ENCODE measurements around the gene COG1. TPM values are rescaled to one million over a fixed set of nuclear protein-coding genes. Genes with fewer than 3 reads are reported as not detected.

COG1 gene
- total RNA-seq, 1 donor from 2014 or later = 11.7 TPM

GRCh38 chr17:73257516-73257915 lies 64.7 kb downstream of the COG1 start:
- H3K27me3 Mint-ChIP-seq (ENCODE audit: insufficient read depth, low read depth) = peaks cover 6% of the 10 kb centered on the region
- H3K36me3 ChIP-seq = no peaks in the 10 kb centered on the region
- no peak overlapping the region for H2AFZ ChIP-seq (replicated peaks)
- H3K4me3 ChIP-seq = no peak overlapping the region
- H3K27ac Mint-ChIP-seq = no peak overlapping the region
- H3K9ac ChIP-seq = no peak overlapping the region
- H4K20me1 ChIP-seq (ENCODE audit: low read depth) = peaks cover 2% of the 10 kb centered on the region
- H3K4me2 ChIP-seq = no peak overlapping the region
- H3K79me2 ChIP-seq (ENCODE audit: low read depth) = no peaks in the 10 kb centered on the region
- no peaks in the 10 kb centered on the region for H3K9me3 ChIP-seq (ENCODE audit: low read depth)
- DNase-seq (ENCODE audit: low spot score) = no peak
- TF ChIP-seq EZH2phosphoT487 (IDR thresholded peaks at IDR 0.05) = no peak
- no peak for TF ChIP-seq EZH2 (IDR thresholded peaks at IDR 0.05)
- TF ChIP-seq CTCF (IDR thresholded peaks at IDR 0.05) = no peak
- no peaks in the 10 kb centered on the region for H3K36me3 Mint-ChIP-seq
- peaks cover 9% of the 10 kb centered on the region for H3K27me3 ChIP-seq
- no peak overlapping the region for H3K27ac ChIP-seq
- no peaks in the 10 kb centered on the region for H3K9me3 Mint-ChIP-seq
- H3K4me1 Mint-ChIP-seq = peaks cover 23% of the 10 kb centered on the region
- peaks cover 19% of the 10 kb centered on the region for H3K4me1 ChIP-seq
- H3F3A ChIP-seq (ENCODE audit: low read depth) = peaks cover 16% of the 10 kb centered on the region
- H3K4me3 Mint-ChIP-seq = no peak overlapping the region

Other genes starting within 250 kb of the COG1 start
- gene SLC39A11, start 100.4 kb upstream of the COG1 start, total RNA-seq (ENCODE audit: low replicate concordance) = 5.5 and 8.2 TPM in 2 replicates
- gene SSTR2, start 28.0 kb upstream of the COG1 start, total RNA-seq (ENCODE audit: low replicate concordance) = 0.43 and 0.74 TPM in 2 replicates
- gene CPSF4L, start 68.8 kb downstream of the COG1 start, total RNA-seq (ENCODE audit: low replicate concordance) = not detected in 2 replicates
- 10.8 and 28.9 TPM in 2 replicates for gene CDC42EP4, start 118.9 kb downstream of the COG1 start, total RNA-seq (ENCODE audit: low replicate concordance)